Astrocyte (in vitro differentiated cells and primary cell): Measurements from ENCODE around the gene LCAT. TPM values are rescaled to one million over a fixed set of nuclear protein-coding genes. Genes with fewer than 3 reads are reported as not detected.

Experiments
- DNase-seq: peaks from one replicate; pipeline ENCODE4 v3.0.0-alpha.2; 2010; ENCODE audit warnings: low read depth
- FAIRE-seq: peaks from 2 replicates; lab custom pipeline; 2011; peaks lifted over from hg19 to GRCh38; lab: Jason Lieb, UNC
- H2AFZ ChIP-seq: 2 replicates; pipeline ENCODE4 v1.6.0; 2012; ENCODE audit warnings: low read depth, low read length, inconsistent platforms
- H3K27ac ChIP-seq: 2 replicates; pipeline ENCODE4 v1.5.1; 2011; ENCODE audit warnings: low read depth, low read length, inconsistent platforms
- H3K27me3 ChIP-seq: 2 replicates; pipeline ENCODE4 v1.6.0; 2011; ENCODE audit warnings: low read length, inconsistent platforms; ENCODE audit not compliant: insufficient read depth
- H3K36me3 ChIP-seq: 2 replicates; pipeline ENCODE4 v1.5.1; 2011; ENCODE audit warnings: low read length, inconsistent platforms; ENCODE audit not compliant: insufficient read depth
- H3K4me1 ChIP-seq: 2 replicates; pipeline ENCODE4 v1.5.1; 2011; ENCODE audit warnings: low read length, inconsistent platforms; ENCODE audit not compliant: insufficient read depth
- H3K4me2 ChIP-seq: 2 replicates; pipeline ENCODE4 v1.6.0; 2012; ENCODE audit warnings: low read length, inconsistent platforms
- H3K4me3 ChIP-seq: 2 replicates; pipeline ENCODE4 v1.5.1; 2011; ENCODE audit warnings: low read depth, mild to moderate bottlenecking, low read length, inconsistent platforms; ENCODE audit not compliant: insufficient read depth
- H3K79me2 ChIP-seq: 2 replicates; pipeline ENCODE4 v1.6.0; 2012; ENCODE audit warnings: mild to moderate bottlenecking, low read length, inconsistent platforms; ENCODE audit not compliant: insufficient read depth
- H3K9ac ChIP-seq: 2 replicates; pipeline ENCODE4 v1.6.0; 2012; ENCODE audit warnings: mild to moderate bottlenecking, low read length, inconsistent platforms
- H3K9me3 ChIP-seq: 2 replicates; pipeline ENCODE4 v1.5.1; 2012; ENCODE audit warnings: low read depth, mild to moderate bottlenecking, low read length, inconsistent platforms; ENCODE audit not compliant: insufficient read depth
- H4K20me1 ChIP-seq: 2 replicates; pipeline ENCODE4 v1.6.0; 2012; ENCODE audit warnings: low read length, inconsistent platforms; ENCODE audit not compliant: insufficient read depth
- H3K27ac Mint-ChIP-seq: one replicate; pipeline ENCODE4 v1.8.0; 2021; ENCODE audit warnings: mild to moderate bottlenecking, mixed read lengths; ENCODE audit not compliant: unreplicated experiment
- H3K27me3 Mint-ChIP-seq: one replicate; pipeline ENCODE4 v1.8.0; 2021; ENCODE audit warnings: low read depth, mixed read lengths; ENCODE audit not compliant: unreplicated experiment
- H3K36me3 Mint-ChIP-seq: one replicate; pipeline ENCODE4 v1.8.0; 2021; ENCODE audit warnings: low read depth, mixed read lengths; ENCODE audit not compliant: unreplicated experiment
- H3K4me1 Mint-ChIP-seq: one replicate; pipeline ENCODE4 v1.8.0; 2021; ENCODE audit warnings: low read depth, mixed read lengths; ENCODE audit not compliant: unreplicated experiment
- H3K4me3 Mint-ChIP-seq: one replicate; pipeline ENCODE4 v1.8.0; 2021; ENCODE audit warnings: mild to moderate bottlenecking, moderate library complexity, mixed read lengths; ENCODE audit not compliant: unreplicated experiment
- H3K9me3 Mint-ChIP-seq: one replicate; pipeline ENCODE4 v1.8.0; 2021; ENCODE audit warnings: mild to moderate bottlenecking, mixed read lengths; ENCODE audit not compliant: unreplicated experiment
- EZH2 ChIP-seq: IDR thresholded peaks from 2 replicates; pipeline ENCODE4 v1.6.1; 2012; ENCODE audit warnings: mild to moderate bottlenecking, low read length, inconsistent platforms; ENCODE audit not compliant: insufficient read depth
- total RNA-seq: library from RNA; stranded (reverse); gene quantifications from 2 replicates; pipeline ENCODE4 v1.2.1, GENCODE V29; 2021
- TF ChIP-seq, protein P1 (sequence below): IDR thresholded peaks from 2 replicates; pipeline ENCODE4 v1.5.1; 2011; ENCODE audit warnings: low read depth, mild to moderate bottlenecking, inconsistent platforms, low read length, moderate library complexity; ENCODE audit not compliant: insufficient read depth

LCAT gene
- total RNA-seq, 1 donor from 2014 or later, result 37.9 TPM

DNA sequence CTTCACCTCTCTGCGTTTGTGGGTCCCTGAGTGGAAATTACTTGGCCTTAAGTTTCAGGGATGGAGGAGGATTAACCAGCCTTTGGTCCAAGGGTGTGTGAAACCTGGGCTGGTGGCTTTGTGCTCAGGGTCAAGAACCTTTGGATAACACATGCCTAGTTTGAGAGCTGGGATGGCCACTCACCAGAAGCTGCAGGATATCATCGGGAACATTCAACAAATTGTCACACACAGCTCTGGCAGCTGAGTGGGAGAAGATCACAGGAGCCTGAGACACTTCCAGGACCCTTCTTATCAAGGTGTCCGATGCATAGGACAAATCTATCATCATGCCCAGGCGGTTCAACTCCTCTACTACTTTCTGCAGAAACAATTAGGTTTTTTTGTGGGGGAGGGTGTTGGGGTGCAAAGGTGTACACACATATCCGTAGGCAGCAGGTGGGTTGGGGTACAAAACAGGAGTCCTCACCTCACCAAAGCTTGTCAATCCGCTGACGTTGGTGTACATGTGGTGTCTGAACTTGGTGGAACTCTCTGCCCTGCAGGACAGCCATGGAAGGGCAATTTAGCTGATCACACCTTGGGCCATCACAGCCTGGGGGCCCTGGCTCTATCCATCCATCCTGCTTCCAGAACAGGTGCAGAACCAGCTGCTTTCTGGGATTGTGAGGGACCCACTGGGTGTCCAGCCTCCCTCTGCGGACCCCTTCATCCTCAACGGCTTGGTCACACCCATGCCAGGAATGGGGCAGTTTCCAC, 33.7 kb upstream of the LCAT start:
- DNase-seq (no peak), FAIRE-seq (no peak)
- H3K9me3 ChIP-seq, result no peaks in the 10 kb centered on the region
- no peak overlapping the region for H2AFZ ChIP-seq
- H3K4me3 ChIP-seq, result no peak overlapping the region
- TF ChIP-seq, protein P1, sequence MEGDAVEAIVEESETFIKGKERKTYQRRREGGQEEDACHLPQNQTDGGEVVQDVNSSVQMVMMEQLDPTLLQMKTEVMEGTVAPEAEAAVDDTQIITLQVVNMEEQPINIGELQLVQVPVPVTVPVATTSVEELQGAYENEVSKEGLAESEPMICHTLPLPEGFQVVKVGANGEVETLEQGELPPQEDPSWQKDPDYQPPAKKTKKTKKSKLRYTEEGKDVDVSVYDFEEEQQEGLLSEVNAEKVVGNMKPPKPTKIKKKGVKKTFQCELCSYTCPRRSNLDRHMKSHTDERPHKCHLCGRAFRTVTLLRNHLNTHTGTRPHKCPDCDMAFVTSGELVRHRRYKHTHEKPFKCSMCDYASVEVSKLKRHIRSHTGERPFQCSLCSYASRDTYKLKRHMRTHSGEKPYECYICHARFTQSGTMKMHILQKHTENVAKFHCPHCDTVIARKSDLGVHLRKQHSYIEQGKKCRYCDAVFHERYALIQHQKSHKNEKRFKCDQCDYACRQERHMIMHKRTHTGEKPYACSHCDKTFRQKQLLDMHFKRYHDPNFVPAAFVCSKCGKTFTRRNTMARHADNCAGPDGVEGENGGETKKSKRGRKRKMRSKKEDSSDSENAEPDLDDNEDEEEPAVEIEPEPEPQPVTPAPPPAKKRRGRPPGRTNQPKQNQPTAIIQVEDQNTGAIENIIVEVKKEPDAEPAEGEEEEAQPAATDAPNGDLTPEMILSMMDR, result no peak
- no peak for TF ChIP-seq EZH2
- H3K36me3 Mint-ChIP-seq, result no peaks in the 10 kb centered on the region
- H3K4me1 ChIP-seq, result no peaks in the 10 kb centered on the region
- H3K9me3 Mint-ChIP-seq, result no peaks in the 10 kb centered on the region
- H3K27ac ChIP-seq, result no peak overlapping the region
- no peak overlapping the region for H3K9ac ChIP-seq
- peaks cover 28% of the 10 kb centered on the region for H3K27me3 Mint-ChIP-seq
- no peaks in the 10 kb centered on the region for H4K20me1 ChIP-seq
- no peak overlapping the region for H3K4me2 ChIP-seq
- no peaks in the 10 kb centered on the region for H3K4me1 Mint-ChIP-seq
- no peak overlapping the region for H3K27ac Mint-ChIP-seq
- peaks cover 16% of the 10 kb centered on the region for H3K27me3 ChIP-seq
- no peaks in the 10 kb centered on the region for H3K79me2 ChIP-seq
- H3K36me3 ChIP-seq, result no peaks in the 10 kb centered on the region
- H3K4me3 Mint-ChIP-seq, result no peak overlapping the region

DNA sequence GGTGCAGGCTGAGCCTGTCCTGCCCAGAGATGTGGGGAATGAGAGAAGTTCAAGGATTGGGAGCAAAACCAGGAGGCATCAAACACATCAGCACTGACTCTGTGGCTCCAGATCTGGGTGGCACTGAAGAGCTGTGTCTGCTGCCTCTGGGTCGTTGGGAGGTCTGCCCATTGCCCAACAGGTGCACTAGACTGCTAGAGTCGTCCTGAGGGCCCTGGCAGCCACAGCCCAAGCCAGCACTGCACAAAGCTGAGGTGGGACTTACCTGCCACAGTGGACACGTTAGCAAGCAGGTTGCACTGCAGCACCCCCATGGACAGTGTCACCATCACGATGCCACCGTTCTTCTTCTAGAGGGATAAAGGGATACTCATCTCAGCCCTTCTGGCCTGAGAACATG, 33.1 kb upstream of the LCAT start:
- Mint-ChIP-seq H3K36me3 (no peaks in the 10 kb centered on the region), H3K4me3 (no peak overlapping the region), H3K27ac (no peak overlapping the region), H3K9me3 (no peaks in the 10 kb centered on the region), H3K4me1 (no peaks in the 10 kb centered on the region), H3K27me3 (peaks cover 27% of the 10 kb centered on the region)
- Histone ChIP-seq H3K27me3 (peaks cover 16% of the 10 kb centered on the region), H3K9me3 (no peaks in the 10 kb centered on the region), H3K36me3 (no peaks in the 10 kb centered on the region), H3K79me2 (no peaks in the 10 kb centered on the region), H3K9ac (no peak overlapping the region), H3K4me2 (no peak overlapping the region), H3K4me1 (no peaks in the 10 kb centered on the region), H2AFZ (no peak overlapping the region), H3K4me3 (no peak overlapping the region), H3K27ac (no peak overlapping the region), H4K20me1 (no peaks in the 10 kb centered on the region)
- TF ChIP-seq EZH2, result no peak
- TF ChIP-seq, protein P1, result no peak
- FAIRE-seq (no peak), DNase-seq (no peak)

DNA sequence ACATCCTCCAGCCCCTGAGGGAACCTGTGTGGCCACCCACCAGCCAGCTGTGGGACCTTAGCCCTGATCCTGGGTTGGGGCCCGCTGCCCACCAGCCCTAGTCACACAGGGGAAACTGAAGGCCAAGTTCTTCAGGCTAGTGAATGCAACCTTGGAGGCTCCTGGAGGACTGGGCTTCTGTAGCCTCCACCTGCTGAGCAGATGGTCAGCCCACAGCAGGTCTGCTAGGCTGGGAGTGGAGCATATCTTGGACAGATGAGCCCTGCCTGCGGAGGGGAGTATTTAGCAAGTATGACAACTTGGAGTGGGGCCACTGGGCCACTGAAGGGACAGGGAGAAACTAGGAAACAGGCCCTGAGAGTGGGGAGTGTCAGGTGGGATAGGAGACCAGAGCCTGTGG, 32.3 kb upstream of the LCAT start:
- Histone ChIP-seq H3K4me3 (no peak overlapping the region), H3K9me3 (no peaks in the 10 kb centered on the region), H3K4me2 (no peak overlapping the region), H3K27me3 (peaks cover 16% of the 10 kb centered on the region), H3K79me2 (no peaks in the 10 kb centered on the region), H3K27ac (no peak overlapping the region), H2AFZ (no peak overlapping the region), H4K20me1 (no peaks in the 10 kb centered on the region), H3K4me1 (no peaks in the 10 kb centered on the region), H3K9ac (no peak overlapping the region), H3K36me3 (no peaks in the 10 kb centered on the region)
- Mint-ChIP-seq H3K27me3 (peaks cover 27% of the 10 kb centered on the region), H3K9me3 (no peaks in the 10 kb centered on the region), H3K4me3 (no peak overlapping the region), H3K36me3 (no peaks in the 10 kb centered on the region), H3K4me1 (no peaks in the 10 kb centered on the region), H3K27ac (no peak overlapping the region)
- no peak for DNase-seq
- TF ChIP-seq, protein P1, result no peak
- no peak for TF ChIP-seq EZH2
- no peak for FAIRE-seq
